AG09319 (cell line): ENCODE results near the gene HEPN1.

ENCODE experiments used
- DNase-seq: peaks from one replicate; pipeline ENCODE4 v3.0.0-alpha.2; 2010; ENCODE audit warnings: low read depth; ENCODE audit errors: extremely low read depth
- TF ChIP-seq, protein P1 (sequence below): IDR thresholded peaks from 2 replicates; pipeline ENCODE4 v1.5.1; 2011; ENCODE audit warnings: low read depth, mild to moderate bottlenecking, inconsistent platforms, low read length, moderate library complexity

HEPN1 gene

DNA sequence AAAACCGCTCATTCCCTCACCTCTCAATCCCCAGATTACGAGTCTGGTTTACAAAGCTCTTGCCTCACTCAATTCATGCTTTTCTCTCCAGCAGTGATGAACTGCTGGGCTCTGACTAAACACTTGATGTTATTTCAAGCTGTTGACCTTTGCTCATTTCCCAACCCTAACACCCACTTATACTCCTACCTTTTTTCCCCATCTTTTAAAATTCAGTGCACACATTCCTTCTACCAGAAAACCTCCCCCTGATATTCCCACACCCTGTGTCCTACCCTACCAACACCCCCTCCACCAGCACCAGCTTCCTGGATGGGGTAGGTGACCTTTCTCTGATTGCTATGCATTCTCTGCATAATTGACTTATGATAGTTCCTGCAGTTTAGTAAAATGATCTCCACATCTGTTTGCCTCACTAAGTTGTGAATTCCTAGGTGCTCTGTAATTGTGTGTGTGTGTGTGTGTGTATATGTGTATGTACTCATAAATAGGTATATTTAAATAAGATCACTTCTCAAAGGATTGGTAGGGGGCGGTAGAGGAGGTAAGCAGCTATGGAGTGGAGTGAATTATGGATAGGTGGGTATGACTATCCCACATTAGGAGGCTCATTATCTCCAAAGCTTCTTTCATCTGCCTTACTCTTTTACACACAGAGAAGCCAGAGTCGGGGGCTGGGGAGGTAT is 16.0 kb downstream of the HEPN1 start:
- TF ChIP-seq, protein P1, sequence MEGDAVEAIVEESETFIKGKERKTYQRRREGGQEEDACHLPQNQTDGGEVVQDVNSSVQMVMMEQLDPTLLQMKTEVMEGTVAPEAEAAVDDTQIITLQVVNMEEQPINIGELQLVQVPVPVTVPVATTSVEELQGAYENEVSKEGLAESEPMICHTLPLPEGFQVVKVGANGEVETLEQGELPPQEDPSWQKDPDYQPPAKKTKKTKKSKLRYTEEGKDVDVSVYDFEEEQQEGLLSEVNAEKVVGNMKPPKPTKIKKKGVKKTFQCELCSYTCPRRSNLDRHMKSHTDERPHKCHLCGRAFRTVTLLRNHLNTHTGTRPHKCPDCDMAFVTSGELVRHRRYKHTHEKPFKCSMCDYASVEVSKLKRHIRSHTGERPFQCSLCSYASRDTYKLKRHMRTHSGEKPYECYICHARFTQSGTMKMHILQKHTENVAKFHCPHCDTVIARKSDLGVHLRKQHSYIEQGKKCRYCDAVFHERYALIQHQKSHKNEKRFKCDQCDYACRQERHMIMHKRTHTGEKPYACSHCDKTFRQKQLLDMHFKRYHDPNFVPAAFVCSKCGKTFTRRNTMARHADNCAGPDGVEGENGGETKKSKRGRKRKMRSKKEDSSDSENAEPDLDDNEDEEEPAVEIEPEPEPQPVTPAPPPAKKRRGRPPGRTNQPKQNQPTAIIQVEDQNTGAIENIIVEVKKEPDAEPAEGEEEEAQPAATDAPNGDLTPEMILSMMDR: no peak; the same call in 1 of the 2 replicates
- peak; percentile 65 for DNase-seq

DNA sequence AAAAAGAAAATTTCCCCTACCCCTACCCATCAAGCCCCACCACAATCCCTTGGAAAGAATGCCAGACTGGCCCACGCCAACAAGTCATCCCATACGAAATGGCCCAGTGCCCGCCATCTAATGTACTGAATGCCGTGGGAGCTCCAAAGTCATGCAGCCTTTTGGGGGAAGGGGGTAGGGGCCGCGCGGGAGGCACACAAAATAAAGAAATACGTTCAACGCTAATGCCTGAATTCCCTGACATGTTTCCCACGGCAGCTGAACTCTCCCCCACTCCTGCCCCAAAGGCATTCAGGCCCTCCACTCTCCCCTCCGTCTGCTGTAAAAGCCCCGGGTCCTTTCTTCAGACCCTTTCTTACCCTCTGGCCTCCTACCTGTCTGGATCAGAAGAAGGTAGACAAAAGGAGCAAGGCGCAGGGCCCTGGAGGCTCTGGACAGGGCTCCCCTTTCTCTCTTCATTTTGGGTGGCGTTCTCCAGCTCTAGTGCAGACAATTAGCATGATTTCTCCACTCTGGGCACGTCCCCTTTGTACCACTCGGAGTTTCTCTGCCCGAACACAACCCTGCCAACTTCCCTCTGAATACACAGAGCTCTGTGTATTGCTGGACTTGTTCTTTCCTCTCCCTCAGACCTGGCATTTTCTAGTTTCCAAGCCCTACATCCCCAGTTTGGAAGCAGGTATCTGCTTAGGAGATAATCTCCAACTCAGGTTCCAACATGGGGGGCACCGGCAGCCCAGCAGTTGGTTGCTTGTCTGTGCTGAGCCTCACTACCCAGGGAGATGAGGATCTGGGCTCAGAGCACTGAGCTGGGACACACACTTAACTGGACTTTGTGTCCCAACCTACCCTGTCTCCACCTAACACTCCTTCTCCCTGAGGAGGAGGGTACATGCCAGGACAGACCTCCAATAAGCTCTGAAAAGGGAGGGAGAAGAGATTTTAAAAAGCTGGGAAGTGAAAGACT is 16.8 kb downstream of the HEPN1 start, which contains the start of gene HEPACAM:
Gene HEPACAM, minus strand, starts transcription at position 500 of the 967 bp plus-strand sequence. Its CDS starts 41 bp downstream, at position 459.
- TF ChIP-seq, protein P1: no peak

DNA sequence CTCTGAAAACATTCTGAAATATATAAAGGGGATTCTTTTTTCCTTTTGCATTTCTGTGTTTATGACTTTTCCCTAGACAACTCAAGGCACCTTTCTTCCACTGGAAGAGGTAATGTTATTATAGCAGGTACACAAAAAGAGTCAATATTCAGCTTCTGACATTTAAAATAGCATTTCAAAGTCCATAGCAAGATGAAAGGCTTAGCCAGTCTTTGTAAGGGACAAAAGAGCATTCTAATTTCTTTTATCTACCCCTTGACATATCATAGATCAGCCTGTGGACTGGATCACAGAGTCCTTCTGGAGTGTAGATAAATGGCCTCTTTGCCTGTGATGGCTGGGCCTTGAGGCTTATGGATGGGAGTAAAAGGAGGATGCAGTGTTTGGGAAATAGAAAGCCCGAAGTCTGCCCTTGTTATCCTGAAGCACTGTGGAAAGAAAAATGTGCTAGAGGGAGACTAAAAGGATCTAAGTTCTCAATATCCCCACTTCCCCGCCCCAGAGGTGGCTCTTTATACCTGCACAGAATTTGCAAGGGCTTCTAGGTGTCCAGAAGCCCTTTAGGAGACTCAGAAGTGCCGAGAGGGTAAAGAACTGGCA is 18.4 kb downstream of the HEPN1 start:
- TF ChIP-seq, protein P1: no peak
- DNase-seq: no peak

More for the DNA sequence above, 16.8 kb downstream of the HEPN1 start, which contains the start of gene HEPACAM:
- DNase-seq: no peak

DNA sequence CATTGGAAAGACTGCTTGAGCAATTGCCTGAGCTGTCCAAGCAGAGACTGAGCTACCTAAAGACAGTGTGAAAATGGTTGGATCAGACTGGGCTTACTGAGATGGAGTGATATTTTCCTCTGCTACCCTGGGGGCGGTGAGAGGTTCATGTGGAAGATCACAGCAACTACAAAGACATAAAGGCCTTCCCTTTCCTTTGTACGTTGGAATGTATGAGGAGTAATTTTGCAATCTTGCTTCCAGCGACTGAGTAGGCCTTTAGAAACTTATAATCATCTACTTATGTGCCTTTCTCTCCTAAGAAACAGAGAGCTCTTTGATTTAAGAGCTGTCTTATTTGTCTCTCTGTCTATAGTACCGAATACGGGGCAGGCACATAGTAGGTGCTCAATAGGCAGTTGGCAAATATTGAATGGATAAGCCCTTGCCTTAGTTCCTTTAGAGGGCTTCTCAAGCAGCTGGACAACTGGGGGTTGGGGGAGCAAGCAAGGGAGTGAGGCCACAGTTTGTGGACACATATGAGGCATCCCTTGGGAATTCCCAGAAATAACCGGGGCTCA is 19.2 kb downstream of the HEPN1 start:
- DNase-seq: no peak
- TF ChIP-seq, protein P1: no peak

DNA sequence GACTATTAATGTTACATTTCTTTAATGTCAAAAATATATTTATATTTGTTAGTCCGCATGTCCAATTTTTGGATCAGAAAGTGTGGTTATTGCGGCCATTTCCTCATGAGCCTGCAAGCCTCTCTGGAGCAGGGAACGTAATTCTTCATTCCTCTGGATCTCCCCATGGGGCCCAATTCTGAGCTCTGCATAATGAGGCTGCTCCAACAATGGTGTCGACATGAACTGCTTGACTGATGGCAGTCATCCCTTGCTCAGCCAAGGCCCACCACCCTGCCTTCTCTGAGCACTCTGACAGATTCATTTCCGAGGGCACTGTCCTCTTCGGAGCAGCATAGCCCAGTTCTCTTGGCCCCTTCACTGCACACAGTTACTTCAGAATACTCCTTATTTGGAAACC is 19.9 kb downstream of the HEPN1 start:
- TF ChIP-seq, protein P1: no peak
- DNase-seq: no peak

DNA sequence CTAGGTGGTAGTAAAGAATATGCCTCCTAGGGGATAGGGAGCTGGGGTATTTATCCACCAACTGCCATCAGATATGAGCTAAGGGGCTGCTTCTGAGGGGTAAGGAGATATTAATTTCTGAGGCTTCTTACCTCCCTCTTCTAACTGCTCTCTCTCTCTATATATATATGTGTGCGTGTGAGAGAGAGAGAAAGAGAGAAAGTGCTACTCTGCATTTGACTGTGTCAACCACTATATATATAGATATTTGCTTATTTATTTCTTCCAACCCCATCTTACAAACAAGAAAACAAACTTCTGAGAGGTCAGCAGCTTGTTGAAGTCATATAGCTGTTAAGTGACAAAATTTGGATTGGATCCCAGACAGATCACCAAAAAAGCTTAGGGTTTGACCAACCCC is 22.7 kb downstream of the HEPN1 start:
- DNase-seq: no peak
- TF ChIP-seq, protein P1: no peak
